Measurements from ENCODE around the gene MYT1.

MYT1 gene

GRCh38 chr20:64257107-64257757 is 93.0 kb downstream of the MYT1 start:
- H3K4me1 Mint-ChIP-seq = peaks cover 62% of the 10 kb centered on the region
- peaks cover 5% of the 10 kb centered on the region for H3K27me3 Mint-ChIP-seq
- H3K4me3 Mint-ChIP-seq = peak overlapping the region; percentile 83
- DNase-seq = no peak
- CTCF ChIA-PET = interaction anchor here (1.4 to 3.0 kb wide), 4 partner anchors 18 to 219 kb away, joined by 3 to 14 read pairs (median 6); no protein-coding TSS in a partner anchor
- H3K9me3 Mint-ChIP-seq = no peaks in the 10 kb centered on the region
- peaks cover 20% of the 10 kb centered on the region for H3K36me3 Mint-ChIP-seq
- H3K27ac Mint-ChIP-seq = peak overlapping the region; percentile 91

GRCh38 chr20:64258071-64258823 is 94.0 kb downstream of the MYT1 start:
- Mint-ChIP-seq H3K4me1 (peaks cover 62% of the 10 kb centered on the region), H3K27ac (peak overlapping the region; percentile 16), H3K4me3 (no peak overlapping the region), H3K36me3 (peaks cover 27% of the 10 kb centered on the region), H3K27me3 (no peaks in the 10 kb centered on the region), H3K9me3 (no peaks in the 10 kb centered on the region)
- CTCF ChIA-PET = interaction anchor here (1.4 to 3.0 kb wide), 2 partner anchors 17 to 28 kb away, joined by 3 to 14 read pairs; no protein-coding TSS in a partner anchor
- DNase-seq = no peak

- Mint-ChIP-seq H3K9me3 (no peaks in the 10 kb centered on the region), H3K27me3 (no peaks in the 10 kb centered on the region), H3K27ac (peak overlapping the region; percentile 9), H3K36me3 (peaks cover 37% of the 10 kb centered on the region), H3K4me3 (no peak overlapping the region), H3K4me1 (peaks cover 53% of the 10 kb centered on the region)
- DNase-seq = no peak
- CTCF ChIA-PET = interaction anchor here (1.3 to 3.0 kb wide), 2 partner anchors 26 kb away, joined by 3 to 14 read pairs; no protein-coding TSS in a partner anchor
Observed at GRCh38 chr20:64260239-64260638, 96.0 kb downstream of the MYT1 start.

DNA sequence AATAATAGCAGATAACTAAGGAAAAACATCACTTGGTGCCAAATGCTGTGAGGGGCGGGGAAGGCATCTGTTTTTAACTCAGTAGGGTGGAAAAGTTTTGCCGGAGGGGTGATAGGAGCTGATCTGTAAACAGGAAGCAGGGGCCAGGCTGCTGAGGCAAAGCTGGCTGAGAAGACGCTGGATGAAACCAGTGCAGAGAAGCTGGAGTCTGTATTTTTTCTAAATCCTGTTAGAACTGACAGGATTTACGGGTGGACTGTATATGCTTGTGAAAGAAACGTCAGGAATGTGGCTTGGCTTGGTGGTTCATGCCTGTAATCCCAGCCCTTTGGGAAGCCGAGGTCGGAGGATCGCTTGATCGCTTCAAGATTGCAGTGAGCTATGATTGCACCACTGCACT is 96.9 kb downstream of the MYT1 start:
- Mint-ChIP-seq H3K4me3 (no peak overlapping the region), H3K36me3 (peaks cover 35% of the 10 kb centered on the region), H3K27ac (no peak overlapping the region), H3K27me3 (no peaks in the 10 kb centered on the region), H3K4me1 (peaks cover 51% of the 10 kb centered on the region), H3K9me3 (no peaks in the 10 kb centered on the region)
- CTCF ChIA-PET = interaction anchor here (1.3 to 2.1 kb wide), 2 partner anchors 22 to 25 kb away, joined by 3 to 5 read pairs; no protein-coding TSS in a partner anchor
- no peak for DNase-seq

DNA sequence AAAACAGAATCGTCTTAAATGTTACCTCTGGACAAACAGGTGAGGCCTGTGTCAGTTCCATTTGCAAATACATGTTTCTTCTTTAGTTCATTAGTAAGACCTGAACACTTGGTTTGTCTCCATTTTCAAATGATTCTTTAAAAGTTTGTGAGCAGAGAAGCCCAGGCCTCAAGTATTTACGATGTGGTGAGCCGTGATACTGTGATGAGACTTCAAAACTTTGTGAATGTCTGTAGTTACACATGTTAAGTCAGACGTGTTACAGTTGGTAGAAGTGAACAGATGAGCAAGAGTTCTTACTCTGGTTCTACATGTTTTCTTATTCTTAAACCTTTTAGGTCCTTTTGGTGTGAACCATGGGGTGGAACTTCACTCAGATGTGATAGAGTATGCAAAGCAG is 99.8 kb downstream of the MYT1 start:
- Mint-ChIP-seq H3K4me1 (peaks cover 22% of the 10 kb centered on the region), H3K27ac (no peak overlapping the region)

DNA sequence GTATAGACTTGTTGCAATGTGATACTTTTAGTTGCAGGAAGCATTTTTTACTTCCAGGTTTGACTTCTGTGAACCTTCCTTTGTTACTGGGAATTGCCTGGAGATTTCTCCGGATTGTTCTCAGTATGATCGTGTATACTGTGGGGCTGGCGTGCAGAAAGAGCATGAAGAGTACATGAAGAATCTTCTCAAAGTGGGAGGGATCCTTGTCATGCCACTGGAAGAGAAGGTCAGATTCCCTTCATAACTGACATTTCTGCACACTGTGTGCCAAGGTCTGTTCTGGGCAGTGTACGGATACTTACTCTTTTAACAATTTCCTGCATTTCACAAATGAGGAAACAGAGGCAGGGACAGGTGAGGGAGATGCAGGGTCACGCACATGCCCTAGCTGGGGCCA is 100.9 kb downstream of the MYT1 start:
- no peak for DNase-seq
- no peak overlapping the region for H3K4me3 Mint-ChIP-seq
- H3K27me3 Mint-ChIP-seq = no peaks in the 10 kb centered on the region
- no peak overlapping the region for H3K27ac Mint-ChIP-seq
- peaks cover 31% of the 10 kb centered on the region for H3K36me3 Mint-ChIP-seq
- H3K4me1 Mint-ChIP-seq = peaks cover 15% of the 10 kb centered on the region
- no peaks in the 10 kb centered on the region for H3K9me3 Mint-ChIP-seq
- CTCF ChIA-PET = no interaction called here

More for the DNA sequence above, 99.8 kb downstream of the MYT1 start:
- H3K4me3 Mint-ChIP-seq = no peak overlapping the region
- no peaks in the 10 kb centered on the region for H3K27me3 Mint-ChIP-seq
- CTCF ChIA-PET = no interaction called here
- H3K36me3 Mint-ChIP-seq = peaks cover 32% of the 10 kb centered on the region
- H3K9me3 Mint-ChIP-seq = no peaks in the 10 kb centered on the region
- DNase-seq = no peak

- no peak for DNase-seq
- no peaks in the 10 kb centered on the region for H3K9me3 Mint-ChIP-seq
- no peak overlapping the region for H3K27ac Mint-ChIP-seq
- no peak overlapping the region for H3K4me3 Mint-ChIP-seq
- H3K36me3 Mint-ChIP-seq = peaks cover 27% of the 10 kb centered on the region
- CTCF ChIA-PET = no interaction called here
- H3K27me3 Mint-ChIP-seq = no peaks in the 10 kb centered on the region
- H3K4me1 Mint-ChIP-seq = no peaks in the 10 kb centered on the region
Observed at GRCh38 chr20:64266988-64267387, 102.7 kb downstream of the MYT1 start.

DNA sequence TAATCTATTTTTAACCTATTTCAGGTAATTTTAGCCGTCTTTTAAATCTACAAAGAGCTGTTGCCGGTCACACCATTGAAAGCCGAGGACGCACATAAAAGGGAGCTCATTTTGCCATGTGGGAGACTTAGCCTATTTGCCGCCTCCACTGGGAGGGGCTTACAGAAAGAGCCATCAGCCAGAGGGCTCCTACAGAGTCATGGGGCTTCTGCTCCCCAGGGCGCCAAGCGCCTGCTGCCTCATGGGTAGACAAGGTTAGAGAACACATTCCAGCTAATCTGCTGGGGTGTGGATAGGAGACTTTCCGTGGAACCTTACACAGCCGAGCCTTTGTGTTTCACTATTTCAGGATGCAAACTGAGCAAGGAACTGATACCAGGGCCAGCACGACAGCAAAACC is 103.9 kb downstream of the MYT1 start:
- no peaks in the 10 kb centered on the region for H3K27me3 Mint-ChIP-seq
- H3K27ac Mint-ChIP-seq = no peak overlapping the region
- H3K4me3 Mint-ChIP-seq = no peak overlapping the region
- CTCF ChIA-PET = interaction anchor here (2.2 kb wide), 1 partner anchor 18 kb away, joined by 5 read pairs; no protein-coding TSS in a partner anchor
- no peak for DNase-seq
- no peaks in the 10 kb centered on the region for H3K4me1 Mint-ChIP-seq
- peaks cover 23% of the 10 kb centered on the region for H3K36me3 Mint-ChIP-seq
- H3K9me3 Mint-ChIP-seq = no peaks in the 10 kb centered on the region

DNA sequence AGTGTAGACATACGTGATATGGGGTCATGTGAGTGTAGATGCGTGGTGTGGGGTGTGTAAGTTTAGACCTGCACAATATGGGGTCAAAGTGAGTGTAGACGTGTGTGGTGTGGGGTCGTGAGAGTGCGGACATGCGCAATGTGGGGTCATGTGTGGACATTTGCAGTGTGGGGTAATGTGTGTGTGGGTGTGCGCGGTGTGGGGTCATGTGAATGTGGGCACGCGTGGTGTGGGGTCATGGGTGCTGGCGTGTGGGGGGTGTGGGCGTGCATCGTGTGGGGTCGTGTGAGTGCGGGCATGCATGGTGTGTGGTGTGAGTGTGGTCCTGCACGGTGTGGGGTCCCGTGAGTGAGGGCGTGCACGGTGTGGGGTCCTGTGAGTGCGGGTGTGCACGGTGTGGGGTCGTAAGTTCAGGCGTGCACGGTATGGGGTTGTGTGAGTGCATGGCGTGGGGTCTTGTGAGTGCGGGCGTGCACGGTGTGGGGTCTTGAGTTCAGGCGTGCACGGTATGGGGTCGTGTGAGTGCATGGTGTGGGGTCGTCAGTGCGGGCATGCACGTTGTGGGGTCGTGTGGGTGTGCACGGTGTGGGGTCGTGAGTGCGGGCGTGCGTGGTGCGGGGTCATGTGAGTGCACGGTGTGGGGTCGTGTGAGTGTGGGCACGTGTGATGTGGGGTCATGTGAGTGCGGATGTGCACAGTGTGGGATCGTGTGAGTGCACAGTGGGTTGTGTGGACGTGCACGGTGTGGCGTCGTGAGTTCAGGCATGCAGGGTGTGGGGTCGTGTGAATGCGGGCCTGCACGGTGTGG is 105.6 kb downstream of the MYT1 start:
- Mint-ChIP-seq H3K27me3 (no peaks in the 10 kb centered on the region), H3K4me3 (no peak overlapping the region), H3K4me1 (no peaks in the 10 kb centered on the region), H3K36me3 (peaks cover 23% of the 10 kb centered on the region), H3K9me3 (no peaks in the 10 kb centered on the region), H3K27ac (no peak overlapping the region)
- no peak for DNase-seq
- CTCF ChIA-PET = interaction anchor here (2.2 kb wide), 1 partner anchor 16 kb away, joined by 5 read pairs; no protein-coding TSS in a partner anchor

- H3K9me3 Mint-ChIP-seq = no peaks in the 10 kb centered on the region
- H3K4me3 Mint-ChIP-seq = no peak overlapping the region
- H3K27ac Mint-ChIP-seq = no peak overlapping the region
- no peak for DNase-seq
- H3K27me3 Mint-ChIP-seq = no peaks in the 10 kb centered on the region
- H3K36me3 Mint-ChIP-seq = peaks cover 20% of the 10 kb centered on the region
- CTCF ChIA-PET = no interaction called here
- H3K4me1 Mint-ChIP-seq = no peaks in the 10 kb centered on the region
Observed at GRCh38 chr20:64271636-64272035, 107.4 kb downstream of the MYT1 start.

DNA sequence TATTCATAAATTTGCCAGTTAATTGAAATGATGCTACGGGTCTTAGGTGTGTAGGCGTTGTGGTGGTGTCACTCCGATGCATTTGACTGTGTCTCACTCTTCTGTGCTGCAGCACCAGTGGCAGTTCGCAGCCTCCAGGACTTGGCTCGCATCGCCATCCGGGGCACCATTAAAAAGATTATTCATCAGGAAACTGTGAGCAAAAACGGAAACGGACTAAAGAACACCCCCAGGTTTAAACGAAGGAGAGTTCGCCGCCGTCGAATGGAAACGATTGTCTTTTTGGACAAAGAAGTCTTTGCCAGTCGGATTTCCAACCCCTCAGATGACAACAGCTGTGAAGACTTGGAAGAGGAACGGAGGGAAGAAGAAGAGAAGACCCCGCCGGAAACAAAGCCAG is 108.9 kb downstream of the MYT1 start:
- no peaks in the 10 kb centered on the region for H3K27me3 Mint-ChIP-seq
- peaks cover 20% of the 10 kb centered on the region for H3K36me3 Mint-ChIP-seq
- no peak for DNase-seq
- CTCF ChIA-PET = no interaction called here
- no peaks in the 10 kb centered on the region for H3K9me3 Mint-ChIP-seq
- H3K27ac Mint-ChIP-seq = no peak overlapping the region
- H3K4me1 Mint-ChIP-seq = no peaks in the 10 kb centered on the region
- H3K4me3 Mint-ChIP-seq = no peak overlapping the region

GRCh38 chr20:64276817-64277216 is 112.6 kb downstream of the MYT1 start:
- Mint-ChIP-seq H3K27me3 (no peaks in the 10 kb centered on the region), H3K36me3 (peaks cover 11% of the 10 kb centered on the region), H3K4me3 (no peak overlapping the region), H3K4me1 (peaks cover 5% of the 10 kb centered on the region), H3K27ac (no peak overlapping the region), H3K9me3 (no peaks in the 10 kb centered on the region)
- CTCF ChIA-PET = interaction anchor here (1.5 kb wide), 1 partner anchor 9 kb away, joined by 5 read pairs; no protein-coding TSS in a partner anchor
- DNase-seq = no peak

DNA sequence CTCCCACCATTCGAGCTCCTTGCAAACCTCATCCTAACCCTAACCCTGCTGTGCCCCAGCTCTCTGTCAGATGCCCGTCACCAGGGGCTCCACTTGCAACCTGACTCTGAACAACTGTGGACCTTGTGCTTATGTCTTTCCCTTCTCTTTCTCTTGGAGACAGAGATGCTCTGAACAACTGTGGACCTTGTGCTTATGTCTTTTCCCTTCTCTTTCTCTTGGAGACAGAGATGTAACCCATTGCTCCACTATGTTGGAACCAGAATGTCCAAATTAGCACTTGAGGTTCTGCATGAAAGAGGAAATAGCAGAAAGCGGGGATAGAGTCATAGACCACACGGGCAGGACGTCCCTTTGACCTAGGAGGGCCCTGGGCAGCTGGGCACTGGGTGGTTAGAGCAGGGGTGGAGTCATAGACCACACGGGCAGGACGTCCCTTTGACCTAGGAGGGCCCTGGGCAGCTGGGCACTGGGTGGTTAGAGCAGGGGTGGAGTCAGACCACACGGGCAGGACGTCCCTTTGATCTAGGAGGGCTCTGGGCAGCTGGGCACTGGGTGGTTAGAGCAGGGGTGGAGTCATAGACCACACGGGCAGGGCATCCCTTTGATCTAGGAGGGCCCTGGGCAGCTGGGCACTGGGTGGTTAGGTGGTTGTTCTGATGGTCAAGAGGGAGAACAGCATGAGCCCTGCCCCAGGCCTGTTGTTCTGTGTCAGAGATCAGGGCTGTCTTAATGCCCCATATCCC is 113.5 kb downstream of the MYT1 start:
- Mint-ChIP-seq H3K27ac (no peak overlapping the region), H3K27me3 (peaks cover 4% of the 10 kb centered on the region), H3K9me3 (no peaks in the 10 kb centered on the region), H3K36me3 (peaks cover 11% of the 10 kb centered on the region), H3K4me1 (peaks cover 6% of the 10 kb centered on the region), H3K4me3 (no peak overlapping the region)
- DNase-seq = no peak
- CTCF ChIA-PET = interaction anchor here (1.5 kb wide), 1 partner anchor 781 kb away, joined by 3 read pairs; no protein-coding TSS in a partner anchor
